BJ (cell line): ENCODE results near the gene GLTP. TPM values are rescaled to one million over a fixed set of nuclear protein-coding genes. Genes with fewer than 3 reads are reported as not detected.

Experiments
- CTCF ChIA-PET: fragments of 350-600 bp; formaldehyde crosslinking; extraction: SDS; loops from one replicate; lab custom pipeline; 2021; ENCODE audit warnings: antibody characterized with exemption, inconsistent platforms; lab: Yijun Ruan, JAX
- POLR2A ChIA-PET: fragments of 300-600 bp; sonication (Branson Sonifier 250); formaldehyde crosslinking; extraction: SDS; loops from one replicate; lab custom pipeline; 2021; ENCODE audit warnings: antibody characterized with exemption; lab: Charles Lee
- DNase-seq: peaks from one replicate; pipeline ENCODE4 v3.0.0-alpha.2; 2011; ENCODE audit warnings: low read depth
- H3K27me3 ChIP-seq: 2 replicates; pipeline ENCODE4 v1.6.0; 2011; ENCODE audit warnings: low read length; ENCODE audit not compliant: control insufficient read depth, insufficient read depth
- H3K36me3 ChIP-seq: 2 replicates; pipeline ENCODE4 v1.5.1; 2011; ENCODE audit warnings: low read length; ENCODE audit not compliant: control insufficient read depth, insufficient read depth
- H3K4me3 ChIP-seq: 2 replicates; pipeline ENCODE4 v1.5.1; 2011; ENCODE audit warnings: low read depth, mild to moderate bottlenecking, control low read depth, low read length
- CTCF ChIP-seq: IDR thresholded peaks from 2 replicates; pipeline ENCODE4 v1.5.1; 2011; ENCODE audit warnings: low read depth, mild to moderate bottlenecking, control low read depth, inconsistent platforms, low read length, moderate library complexity; ENCODE audit not compliant: insufficient read depth
- polyA plus RNA-seq: library from polyadenylated mRNA; depleted of rRNA; stranded (reverse); fragments of >200 nt; gene quantifications from 2 replicates; pipeline ENCODE4 v1.2.3, GENCODE V29; 2011

GLTP gene
- polyA plus RNA-seq, 1 experiment, result 33.8 TPM

- POLR2A ChIA-PET, result interaction anchor here (0.5 kb wide), 1 partner anchor 31 kb away, joined by 8 read pairs; no protein-coding TSS in a partner anchor
- Histone ChIP-seq H3K27me3 (no peaks in the 10 kb centered on the region), H3K36me3 (peaks cover 2% of the 10 kb centered on the region), H3K4me3 (no peak overlapping the region)
- CTCF ChIA-PET, result interaction anchor here (1.1 to 1.3 kb wide), 3 partner anchors 9 to 33 kb away, joined by 3 to 6 read pairs (median 3); no protein-coding TSS in a partner anchor
- TF ChIP-seq CTCF, result peak; percentile 13; the same call in 1 of the 2 replicates
- no peak for DNase-seq
Measured at GRCh38 chr12:109811624-109811995, 68.7 kb downstream of the GLTP start.

DNA sequence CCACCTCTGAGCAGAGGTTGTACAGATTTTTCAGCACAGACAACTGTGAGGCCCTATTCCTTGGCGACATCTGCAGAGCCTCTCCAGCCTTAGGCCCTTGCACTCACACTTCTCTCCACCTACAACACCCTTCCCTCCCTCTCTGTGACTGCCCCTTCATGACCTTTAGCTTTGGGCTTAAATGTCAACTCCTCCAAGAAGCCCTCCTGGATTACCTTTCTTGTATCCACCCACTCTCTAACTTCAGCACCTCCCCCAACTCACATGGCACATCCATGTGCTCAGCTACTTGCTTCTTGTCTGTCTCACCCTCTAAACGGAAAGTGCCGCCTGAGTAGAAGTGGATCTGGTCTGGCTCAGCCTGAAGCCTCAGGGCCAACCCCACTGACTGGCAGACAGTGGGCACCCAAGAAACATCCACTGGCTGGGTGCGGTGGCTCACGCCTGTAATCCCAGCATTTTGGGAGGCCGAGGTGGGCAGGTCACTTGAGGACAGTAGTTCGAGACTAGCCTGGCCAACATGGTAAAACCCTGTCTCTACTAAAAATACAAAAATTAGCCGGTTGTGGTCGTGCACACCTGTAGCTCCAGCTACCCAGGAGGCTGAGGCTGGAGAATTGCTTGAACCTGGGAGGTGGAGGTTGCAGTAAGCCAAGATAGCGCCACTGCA lies 69.3 kb downstream of the GLTP start:
- no peak for TF ChIP-seq CTCF
- no peak for DNase-seq
- H3K27me3 ChIP-seq, result no peaks in the 10 kb centered on the region
- H3K4me3 ChIP-seq, result no peak overlapping the region
- ChIA-PET CTCF (interaction anchor here (1.1 to 1.3 kb wide), 3 partner anchors 10 to 34 kb away, joined by 3 to 6 read pairs (median 3); no protein-coding TSS in a partner anchor), POLR2A (no interaction called here)
- peaks cover 2% of the 10 kb centered on the region for H3K36me3 ChIP-seq

DNA sequence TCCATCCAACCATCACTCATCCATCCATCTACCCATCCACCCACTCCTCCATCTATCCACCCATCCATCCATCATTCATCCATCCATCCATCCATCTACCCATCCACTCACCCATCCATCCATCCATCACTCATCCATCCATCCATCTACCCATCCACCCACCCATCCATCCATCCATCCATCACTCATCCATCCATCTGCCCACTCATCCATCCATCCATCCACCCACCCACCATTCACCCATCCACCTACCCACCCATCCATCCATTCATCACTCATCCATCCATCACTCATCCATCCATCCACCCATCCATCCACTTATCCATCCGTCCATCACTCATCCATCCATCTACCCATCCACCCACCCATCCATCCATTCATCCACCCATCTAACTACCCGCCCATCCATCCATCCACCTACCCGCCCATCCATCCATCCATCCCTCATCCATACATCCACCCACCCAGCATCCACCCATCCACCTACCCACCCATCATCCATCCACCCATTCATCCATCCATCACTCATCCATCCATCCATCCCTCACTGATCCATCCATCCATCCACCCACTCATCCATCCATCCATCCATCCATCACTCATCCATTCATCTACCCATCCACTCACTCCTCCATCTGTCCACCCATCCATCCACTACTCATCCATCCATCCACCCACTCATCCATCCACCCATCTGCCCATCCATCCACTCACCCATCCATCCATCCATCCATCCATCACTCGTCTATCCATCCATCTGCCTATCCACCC lies 71.3 kb downstream of the GLTP start:
- Histone ChIP-seq H3K4me3 (no peak overlapping the region), H3K36me3 (peaks cover 2% of the 10 kb centered on the region), H3K27me3 (no peaks in the 10 kb centered on the region)
- DNase-seq, result no peak
- CTCF ChIA-PET, result interaction anchor here (1.2 to 6.1 kb wide), 2 partner anchors 36 kb away, joined by 6 to 174 read pairs; no protein-coding TSS in a partner anchor
- POLR2A ChIA-PET, result no interaction called here
- TF ChIP-seq CTCF, result no peak

DNA sequence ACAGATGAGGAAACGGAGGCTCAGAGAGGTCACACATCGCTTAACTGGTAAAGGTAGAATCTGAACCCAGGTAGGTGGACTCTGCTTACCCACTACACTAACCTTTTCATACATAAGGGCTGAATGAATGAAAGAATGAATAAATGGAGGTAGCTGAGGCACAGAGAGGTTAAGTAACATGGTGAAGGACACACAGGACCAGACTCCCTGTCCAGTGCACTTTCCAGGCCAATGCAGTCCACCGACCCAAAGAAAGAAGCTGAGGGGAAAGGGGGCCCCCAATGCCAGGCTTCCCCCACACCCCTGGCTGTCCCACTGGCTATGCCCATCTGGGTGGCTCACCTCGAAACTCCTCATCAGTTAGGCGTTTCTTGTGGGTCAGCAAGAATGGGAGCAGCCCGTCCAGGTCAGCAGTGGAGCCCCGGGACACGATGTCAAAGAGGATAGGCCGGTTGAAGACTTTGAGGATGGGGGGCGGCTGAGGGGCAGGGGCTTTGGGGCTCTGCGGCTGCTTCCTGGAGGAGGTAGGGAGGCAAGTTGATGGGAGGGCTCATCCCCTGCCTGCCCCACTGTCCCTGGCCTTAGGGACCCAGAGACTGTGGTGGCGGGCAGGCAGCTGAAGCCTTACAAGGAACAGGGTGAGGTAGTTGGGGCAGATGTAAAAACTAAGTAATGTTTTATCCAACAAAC lies 72.2 kb downstream of the GLTP start:
- no peak for TF ChIP-seq CTCF
- Histone ChIP-seq H3K27me3 (no peaks in the 10 kb centered on the region), H3K36me3 (peaks cover 2% of the 10 kb centered on the region), H3K4me3 (no peak overlapping the region)
- DNase-seq, result no peak
- ChIA-PET POLR2A (no interaction called here), CTCF (interaction anchor here (6.1 kb wide), 1 partner anchor 37 kb away, joined by 174 read pairs; no protein-coding TSS in a partner anchor)
